Transverse colon (tissue), 3 donors: ENCODE results near the gene SELENON.

ENCODE experiments used
- CTCF ChIP-seq, 5 experiments: fragments of 200-600 bp in 3 of 5; fragments of 450-650 bp in 2 of 5; sonication (generic) in 3 of 5; IDR thresholded peaks; 1 replicate in 2 of 5; 2 replicates in 3 of 5; pipeline ENCODE4 v1.5.1; 2016 to 2017; ENCODE audit warnings: antibody characterized with exemption in 5 of 5, inconsistent platforms in 3 of 5, mild to moderate bottlenecking in 2 of 5, moderate library complexity in 1 of 5
- EP300 ChIP-seq: sonication (generic); formaldehyde crosslinking; IDR thresholded peaks from one replicate; pipeline ENCODE4 v1.6.1; 2017; ENCODE audit warnings: antibody characterized with exemption, low read depth

GRCh38 chr1:25807480-25808390, 7.7 kb downstream of the SELENON start:
- no peak for TF ChIP-seq CTCF (IDR thresholded peaks at IDR 0.05)
- no peak for TF ChIP-seq EP300
